IPS DF 19.7 (cell line): Measurements from ENCODE around the gene GP1BB.
"Not testable (repeated sequence)": the region's sequence is repeated elsewhere in the genome, so short reads cannot be mapped to it uniquely, and the experiment has no call there.

ENCODE experiments used
- DNase-seq: peaks from one replicate; pipeline ENCODE4 v3.0.0-alpha.2; 2013; ENCODE audit warnings: low read depth, low spot score

GP1BB gene

DNA sequence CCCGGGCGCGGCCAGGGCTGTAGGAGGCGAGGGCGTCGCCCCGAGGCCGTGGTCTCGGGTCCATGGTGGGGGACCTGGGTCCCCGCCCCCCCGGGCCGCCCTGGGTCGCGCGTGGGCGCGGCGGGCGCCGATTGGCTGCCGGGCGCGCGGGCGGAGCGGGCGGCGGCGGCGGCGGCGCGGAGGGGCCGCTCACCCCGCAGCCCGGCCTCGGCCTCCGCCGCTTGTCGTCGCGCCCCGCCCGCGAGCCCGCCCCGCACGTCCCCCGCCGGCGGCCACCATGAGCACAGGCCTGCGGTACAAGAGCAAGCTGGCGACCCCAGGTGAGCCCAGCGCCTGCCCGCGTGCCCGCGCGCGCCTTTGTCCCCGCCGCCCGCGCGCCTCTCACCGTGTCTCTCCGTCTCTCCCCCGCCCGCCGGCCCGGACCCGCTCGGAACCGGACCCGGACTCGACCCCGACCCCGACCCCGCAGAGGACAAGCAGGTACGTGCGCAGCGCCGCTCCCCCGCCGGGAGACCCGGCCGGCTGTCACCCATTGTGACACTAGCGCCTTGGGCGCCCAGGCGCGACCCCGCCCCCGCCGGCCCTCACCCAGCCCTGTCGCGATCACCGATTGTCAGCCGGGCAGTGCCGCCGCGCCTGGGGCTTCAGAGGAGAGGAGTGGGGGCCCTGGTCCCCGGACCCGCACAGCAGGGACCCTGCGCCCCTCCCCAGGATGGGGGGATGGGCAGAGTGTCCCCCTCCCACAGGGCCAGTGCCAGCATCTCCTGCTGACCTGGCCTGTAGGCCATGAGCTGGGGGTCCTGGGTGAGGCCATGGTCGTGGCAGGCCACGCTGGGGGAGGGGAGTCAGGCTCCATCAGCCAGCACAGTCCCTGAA lies 8.8 kb upstream of the GP1BB start, which contains the start of gene SEPTIN5:
Gene SEPTIN5 (plus strand): TSS at position 192 of the 876 bp plus-strand sequence. CDS start 86 bp downstream, at position 278.
- no peak for DNase-seq

DNA sequence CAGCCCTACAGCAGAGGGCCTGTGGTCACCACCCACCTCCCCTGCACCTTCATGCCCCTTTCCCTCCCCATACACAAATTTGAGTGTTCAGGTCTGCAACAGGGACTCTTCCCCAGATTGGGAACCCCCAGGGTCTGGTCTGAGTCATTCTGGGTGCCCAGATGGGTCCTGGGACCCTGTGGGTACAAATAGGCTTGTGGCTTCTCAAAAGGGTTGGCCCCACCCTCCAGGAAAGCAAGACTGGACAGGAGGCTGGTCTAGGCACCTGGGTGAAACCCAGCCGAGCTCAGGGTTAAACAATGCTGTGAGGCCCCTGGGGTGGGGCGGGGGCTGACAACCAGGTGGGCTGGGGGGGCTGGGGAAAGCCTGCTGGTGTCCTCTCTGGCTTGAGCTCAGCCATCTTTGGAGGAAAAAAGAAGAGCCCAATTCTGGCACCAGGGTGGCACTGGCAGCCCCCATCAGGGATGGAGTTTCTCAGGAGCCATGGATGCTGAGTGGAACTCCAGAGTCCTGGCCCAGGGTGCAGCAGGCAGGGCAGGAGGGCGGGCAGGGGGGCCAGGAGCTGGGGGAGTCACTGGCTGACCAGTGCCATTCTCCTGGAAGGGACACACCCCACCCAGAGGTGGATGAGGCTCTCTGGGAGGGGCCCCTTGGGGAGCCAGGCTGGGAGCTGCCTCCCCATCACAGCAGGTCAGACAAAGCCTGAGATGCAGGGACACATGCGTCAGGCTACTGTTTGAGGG lies 8.0 kb upstream of the GP1BB start:
- no peak for DNase-seq

DNA sequence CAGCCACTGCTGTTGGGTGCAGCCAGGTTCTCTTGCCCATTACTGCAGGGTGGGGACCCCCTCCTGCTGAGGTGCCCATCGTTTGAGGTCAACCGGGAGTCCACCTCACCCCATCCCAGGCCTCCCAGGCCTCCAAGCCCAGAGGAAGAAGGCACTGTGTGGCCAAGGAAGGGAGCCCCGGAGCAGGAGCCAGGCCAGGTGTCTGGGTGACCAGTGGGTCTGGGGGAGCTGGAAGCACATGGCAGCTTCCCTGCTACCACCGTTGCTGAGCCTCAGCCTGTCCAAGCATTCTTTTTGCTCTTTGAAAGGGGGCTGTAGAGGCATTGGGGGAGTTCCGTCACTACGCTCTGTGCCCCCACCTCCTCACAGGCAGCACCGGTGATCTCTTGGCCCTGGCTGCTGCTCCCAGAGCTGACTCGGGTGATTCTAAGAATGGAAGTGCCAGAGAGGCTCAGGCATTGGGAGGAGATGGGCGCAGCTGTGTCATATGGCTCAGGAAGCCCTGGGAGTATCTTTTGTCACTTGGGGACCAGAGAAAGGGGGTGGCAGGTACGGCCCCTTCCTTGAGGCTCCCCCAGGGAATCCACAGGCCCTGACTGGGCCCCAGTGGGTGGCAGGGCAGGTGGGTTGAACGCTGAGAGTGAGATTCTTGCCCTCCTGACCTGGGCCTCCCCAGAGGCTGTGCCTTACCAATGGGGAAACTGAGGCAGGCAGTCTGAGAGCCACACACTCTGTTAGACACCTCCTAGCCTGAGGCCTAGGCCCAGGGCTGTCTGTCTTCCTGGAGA lies 7.1 kb upstream of the GP1BB start:
- DNase-seq = no peak

DNA sequence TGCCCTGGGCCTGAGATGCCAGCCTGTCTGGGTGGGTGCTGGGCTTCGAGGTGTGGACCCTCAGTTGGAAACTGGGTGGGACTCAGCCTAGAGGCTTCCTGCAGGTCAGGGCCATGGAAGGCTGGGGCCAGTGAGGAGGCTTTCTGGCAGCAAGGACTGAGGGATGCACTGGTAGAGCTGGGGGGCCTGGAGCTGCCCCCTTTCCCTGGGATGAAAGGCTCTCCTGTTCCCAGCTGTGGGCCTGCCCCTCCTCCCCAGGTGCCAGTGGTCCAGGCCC lies 6.6 kb upstream of the GP1BB start:
- DNase-seq = no peak

DNA sequence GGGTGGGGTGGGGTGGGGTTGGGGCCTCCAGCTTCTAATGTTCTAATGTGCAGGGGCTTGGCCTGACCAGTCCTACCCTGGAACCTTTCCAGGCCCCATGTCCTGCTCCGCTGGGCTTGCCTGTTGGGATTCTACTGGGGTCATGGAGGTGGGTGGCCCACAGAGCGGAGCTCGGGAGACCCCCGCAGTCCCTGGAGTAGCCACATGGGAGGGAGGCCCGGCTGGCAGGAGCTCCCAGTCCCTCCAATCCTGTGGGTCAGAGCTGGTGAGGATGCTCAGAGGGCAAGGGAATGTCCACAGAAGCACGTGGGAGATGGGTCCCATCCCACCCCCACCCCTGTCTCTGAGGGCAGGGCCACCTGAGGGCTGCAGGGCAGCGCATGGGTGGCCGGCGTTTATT lies 6.2 kb upstream of the GP1BB start:
- no peak for DNase-seq

DNA sequence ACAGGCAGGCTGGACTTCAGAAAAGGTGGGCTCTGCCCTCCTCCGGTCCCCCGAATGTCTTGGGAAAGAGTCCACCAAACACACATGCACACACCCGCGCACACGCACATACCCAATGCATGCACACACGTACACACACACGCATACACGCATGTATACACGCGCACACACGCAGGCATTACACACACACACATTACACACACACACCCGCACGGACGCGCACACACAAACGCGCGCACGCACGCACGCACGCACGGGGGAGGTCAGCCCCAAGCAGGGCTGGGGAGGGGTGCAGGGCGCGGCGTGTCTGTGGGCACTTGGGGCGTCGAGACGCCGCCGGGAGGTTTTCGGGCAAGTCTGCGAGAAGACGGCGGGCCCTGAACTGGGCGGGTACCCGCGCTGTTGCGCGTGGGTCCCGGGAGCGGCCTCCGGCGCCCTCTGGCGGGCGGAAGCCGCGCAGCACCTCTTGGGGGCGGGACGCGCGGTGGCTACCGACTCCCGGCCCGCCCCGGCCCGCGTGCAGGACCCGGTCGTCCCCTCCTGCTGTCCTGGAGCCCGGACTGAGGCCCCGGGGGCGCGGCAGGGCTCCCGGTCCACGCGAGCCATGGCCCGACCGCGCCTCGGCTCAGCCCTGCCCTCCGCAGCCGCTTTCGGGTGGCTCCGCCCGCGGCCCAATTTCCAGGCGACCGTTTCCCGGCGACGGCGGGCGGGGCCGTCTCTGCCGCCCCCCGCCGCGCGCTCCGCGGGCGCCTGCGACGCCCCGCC lies 5.5 kb upstream of the GP1BB start:
- no peak for DNase-seq

DNA sequence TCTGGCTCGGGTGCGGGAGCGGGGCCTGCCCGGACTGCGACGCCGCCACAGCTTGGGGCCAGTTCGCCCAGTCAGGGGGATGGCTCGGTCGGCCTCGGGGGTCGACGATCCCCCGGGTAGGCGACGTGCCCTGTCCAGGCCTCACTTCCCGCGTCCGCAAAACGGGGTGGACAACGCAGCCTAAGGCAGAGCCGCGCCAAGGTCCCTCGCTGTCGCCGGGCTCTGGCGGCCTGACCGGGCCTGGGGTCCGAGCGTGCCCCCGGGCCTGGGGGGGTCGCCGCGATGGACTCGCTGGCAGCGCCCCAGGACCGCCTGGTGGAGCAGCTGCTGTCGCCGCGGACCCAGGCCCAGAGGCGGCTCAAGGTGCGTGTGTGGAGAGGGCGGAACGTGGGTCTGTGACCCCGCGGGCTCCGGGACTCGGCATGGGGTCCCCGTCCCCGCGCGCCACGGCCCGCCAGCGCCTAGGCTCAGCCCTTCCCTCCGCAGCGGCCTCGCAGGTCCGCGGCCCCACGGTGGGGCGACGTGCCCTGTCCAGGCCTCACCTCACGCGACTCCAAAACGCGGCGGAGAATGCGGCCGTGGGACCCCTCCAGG lies 4.8 kb upstream of the GP1BB start:
- no peak for DNase-seq

DNA sequence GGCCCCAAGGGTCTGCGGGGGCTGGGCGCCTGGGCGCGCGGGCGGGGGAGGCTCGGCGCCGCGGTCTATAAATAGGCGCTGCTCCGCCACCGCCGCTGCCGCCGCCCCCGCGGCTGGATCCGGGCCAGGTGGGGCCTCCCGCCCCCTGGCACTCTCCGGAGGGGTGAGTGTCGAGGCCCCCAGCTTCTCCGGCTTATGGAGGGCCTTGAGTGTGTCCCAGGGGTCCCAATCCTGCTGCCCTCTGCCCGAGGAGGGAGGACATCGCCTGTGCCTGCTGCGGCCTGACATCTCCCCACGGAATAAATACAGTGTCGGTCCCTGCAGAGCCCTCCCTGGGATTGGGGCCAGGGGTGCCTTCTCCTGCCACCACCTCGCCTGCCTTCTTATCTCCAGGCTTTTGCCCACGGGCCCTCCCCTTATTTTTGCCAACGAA lies 4.3 kb upstream of the GP1BB start:
- no peak for DNase-seq

DNA sequence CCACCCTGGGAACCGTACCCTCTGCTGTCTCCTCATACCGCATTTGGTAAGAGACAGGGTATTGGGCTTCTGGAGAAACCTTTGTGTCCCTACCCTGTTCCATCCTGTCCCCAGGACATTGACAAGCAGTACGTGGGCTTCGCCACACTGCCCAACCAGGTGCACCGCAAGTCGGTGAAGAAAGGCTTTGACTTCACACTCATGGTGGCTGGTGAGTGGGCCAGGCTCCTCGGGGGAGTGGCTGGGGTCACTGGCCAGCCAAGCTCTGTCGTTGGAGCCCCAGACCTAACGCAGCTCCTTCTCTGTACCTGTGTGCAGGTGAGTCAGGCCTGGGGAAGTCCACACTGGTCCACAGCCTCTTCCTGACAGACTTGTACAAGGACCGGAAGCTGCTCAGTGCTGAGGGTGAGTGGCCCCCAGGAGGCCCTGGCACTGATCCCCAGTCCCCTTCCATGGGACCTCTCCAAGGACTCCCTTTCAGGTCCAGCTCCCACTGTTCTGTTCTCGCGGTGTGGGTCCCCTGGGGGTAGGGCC lies 3.8 kb upstream of the GP1BB start:
- no peak for DNase-seq

DNA sequence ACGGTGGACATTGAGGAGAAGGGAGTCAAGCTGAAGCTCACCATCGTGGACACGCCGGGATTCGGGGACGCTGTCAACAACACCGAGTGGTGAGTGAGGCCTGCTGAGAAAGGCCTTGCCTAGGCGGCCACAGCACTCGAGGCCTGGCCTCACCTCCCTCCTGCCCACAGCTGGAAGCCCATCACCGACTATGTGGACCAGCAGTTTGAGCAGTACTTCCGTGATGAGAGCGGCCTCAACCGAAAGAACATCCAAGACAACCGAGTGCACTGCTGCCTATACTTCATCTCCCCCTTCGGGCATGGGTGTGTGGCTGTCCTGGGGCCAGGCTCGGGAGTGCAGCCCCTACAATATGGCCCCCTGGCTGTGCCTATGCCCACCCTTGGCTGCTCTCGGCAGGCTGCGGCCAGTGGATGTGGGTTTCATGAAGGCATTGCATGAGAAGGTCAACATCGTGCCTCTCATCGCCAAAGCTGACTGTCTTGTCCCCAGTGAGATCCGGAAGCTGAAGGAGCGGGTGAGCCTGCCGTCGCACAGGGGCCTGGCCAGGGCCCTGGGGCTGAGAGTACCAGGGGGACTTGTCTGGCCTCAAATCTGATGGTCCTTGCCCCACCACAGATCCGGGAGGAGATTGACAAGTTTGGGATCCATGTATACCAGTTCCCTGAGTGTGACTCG lies 3.0 kb upstream of the GP1BB start:
- no peak for DNase-seq

DNA sequence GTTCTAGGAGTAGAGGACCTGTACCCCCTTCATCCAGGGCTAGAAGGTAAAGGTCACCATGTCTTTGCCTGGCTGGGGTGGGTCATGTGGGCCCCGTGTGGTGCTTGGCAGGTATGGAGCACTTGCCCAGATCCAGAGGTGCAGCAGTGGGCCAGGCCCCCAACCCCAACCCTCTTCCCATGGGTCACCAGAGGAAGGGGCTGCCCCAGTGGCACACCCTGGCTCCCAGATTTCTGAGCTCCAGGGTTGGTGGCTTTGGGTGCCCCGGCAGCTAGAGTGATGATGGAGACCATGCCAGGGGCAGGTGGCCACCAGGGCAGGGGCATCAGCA lies 2.4 kb upstream of the GP1BB start:
- DNase-seq = no peak

DNA sequence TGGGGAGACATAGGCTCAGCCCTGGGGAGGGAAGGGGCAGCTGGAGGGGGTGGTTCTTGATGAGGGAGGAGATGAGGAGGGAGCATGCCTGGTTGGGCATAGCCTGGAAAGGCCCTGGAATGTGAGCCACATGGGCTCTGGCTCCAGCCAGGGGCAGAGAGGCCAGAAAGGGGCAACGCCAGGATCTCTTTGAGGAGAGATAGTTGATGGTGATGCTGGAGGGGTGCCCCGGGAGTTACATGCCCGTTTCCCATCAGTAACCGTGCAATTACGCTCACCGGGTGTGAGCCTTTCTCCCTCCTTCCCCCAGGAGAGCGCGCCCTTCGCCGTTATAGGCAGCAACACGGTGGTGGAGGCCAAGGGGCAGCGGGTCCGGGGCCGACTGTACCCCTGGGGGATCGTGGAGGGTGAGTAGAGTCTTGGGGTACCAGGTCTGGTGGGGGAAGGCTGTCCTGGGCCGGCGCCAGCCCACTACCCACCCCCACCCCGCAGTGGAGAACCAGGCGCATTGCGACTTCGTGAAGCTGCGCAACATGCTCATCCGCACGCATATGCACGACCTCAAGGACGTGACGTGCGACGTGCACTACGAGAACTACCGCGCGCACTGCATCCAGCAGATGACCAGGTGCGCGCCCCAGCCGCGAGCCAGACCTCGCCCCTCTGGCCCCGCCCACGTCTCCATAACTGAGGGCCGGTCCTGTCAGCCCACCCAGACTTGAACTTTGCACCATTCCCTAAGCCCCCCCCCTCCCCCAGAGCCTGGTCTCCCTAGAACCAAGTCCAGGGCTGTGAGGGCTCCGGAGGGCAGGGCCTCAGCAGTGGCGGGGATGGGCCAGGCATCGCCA lies 1.8 kb upstream of the GP1BB start:
- DNase-seq = no peak

DNA sequence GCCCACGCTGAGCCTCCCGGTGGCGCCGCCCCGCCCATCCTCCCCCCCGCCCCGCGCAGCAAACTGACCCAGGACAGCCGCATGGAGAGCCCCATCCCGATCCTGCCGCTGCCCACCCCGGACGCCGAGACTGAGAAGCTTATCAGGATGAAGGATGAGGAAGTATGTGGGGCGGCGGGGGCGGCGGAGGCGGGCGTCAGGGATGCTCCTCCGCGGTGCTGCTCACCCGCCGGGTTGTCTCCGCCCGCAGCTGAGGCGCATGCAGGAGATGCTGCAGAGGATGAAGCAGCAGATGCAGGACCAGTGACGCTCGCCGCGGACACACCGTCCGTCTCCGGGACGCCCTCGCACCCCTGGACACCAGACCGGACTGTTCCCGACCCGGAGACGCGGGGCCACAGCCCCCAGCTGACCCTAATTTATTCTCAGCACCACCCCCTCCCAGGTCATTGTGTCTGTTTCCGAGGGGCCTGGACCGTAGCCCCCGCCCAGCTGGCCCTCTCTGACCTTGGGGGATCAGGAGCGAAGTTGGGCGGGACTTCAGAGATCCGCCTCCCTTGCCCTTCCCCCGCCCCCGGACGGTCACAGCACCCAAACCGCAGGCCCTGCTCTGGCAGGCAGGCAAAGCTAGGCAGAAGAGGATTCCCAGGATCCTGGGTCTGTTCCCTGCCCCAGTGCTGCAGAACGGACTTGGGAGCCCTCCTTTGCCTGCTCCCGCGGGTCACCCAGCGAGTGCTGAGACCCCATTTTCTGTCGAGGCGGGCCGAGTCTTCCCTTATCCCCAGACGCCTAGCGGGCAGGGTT lies 959 bp upstream of the GP1BB start:
- DNase-seq = no peak

DNA sequence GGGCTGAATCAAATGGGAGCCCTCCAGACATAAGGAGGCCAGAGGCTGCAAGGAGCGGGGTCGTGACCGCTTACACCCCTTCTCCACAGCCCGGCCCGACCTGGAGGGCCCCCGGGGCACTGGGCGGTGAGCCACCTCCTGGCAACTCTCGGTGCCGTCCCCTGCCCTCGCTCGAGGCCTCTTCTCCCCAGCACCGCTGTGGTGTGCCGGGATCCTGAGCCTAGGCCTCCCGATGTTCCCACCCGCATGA lies 432 bp upstream of the GP1BB start:
- DNase-seq = no peak

DNA sequence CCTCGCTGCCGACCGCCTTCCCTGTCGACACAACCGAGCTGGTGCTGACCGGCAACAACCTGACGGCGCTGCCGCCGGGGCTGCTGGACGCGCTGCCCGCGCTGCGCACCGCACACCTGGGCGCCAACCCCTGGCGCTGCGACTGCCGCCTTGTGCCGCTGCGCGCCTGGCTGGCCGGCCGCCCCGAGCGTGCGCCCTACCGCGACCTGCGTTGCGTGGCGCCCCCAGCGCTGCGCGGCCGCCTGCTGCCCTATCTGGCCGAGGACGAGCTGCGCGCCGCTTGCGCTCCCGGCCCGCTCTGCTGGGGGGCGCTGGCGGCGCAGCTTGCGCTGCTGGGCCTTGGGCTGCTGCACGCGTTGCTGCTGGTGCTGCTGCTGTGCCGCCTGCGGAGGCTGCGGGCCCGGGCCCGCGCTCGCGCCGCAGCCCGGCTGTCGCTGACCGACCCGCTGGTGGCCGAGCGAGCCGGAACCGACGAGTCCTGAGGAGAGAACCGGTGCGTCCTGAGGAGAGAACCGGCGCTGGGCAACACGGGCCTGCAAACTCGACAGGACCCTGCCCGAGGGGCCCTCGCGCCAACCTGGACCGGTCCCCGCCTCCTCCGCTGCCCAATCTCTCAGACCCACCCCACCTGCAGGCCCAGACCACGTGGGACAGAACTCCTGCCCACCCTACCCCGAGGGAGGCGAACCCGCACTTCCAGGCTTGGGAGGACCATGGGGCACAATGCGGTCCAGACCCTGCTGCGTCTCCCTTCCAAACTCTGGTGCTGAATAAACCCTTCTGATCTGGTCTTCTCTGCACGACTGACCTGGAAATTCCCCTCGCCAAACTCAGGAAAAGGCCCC lies 866 bp downstream of the GP1BB start:
- DNase-seq = no peak

DNA sequence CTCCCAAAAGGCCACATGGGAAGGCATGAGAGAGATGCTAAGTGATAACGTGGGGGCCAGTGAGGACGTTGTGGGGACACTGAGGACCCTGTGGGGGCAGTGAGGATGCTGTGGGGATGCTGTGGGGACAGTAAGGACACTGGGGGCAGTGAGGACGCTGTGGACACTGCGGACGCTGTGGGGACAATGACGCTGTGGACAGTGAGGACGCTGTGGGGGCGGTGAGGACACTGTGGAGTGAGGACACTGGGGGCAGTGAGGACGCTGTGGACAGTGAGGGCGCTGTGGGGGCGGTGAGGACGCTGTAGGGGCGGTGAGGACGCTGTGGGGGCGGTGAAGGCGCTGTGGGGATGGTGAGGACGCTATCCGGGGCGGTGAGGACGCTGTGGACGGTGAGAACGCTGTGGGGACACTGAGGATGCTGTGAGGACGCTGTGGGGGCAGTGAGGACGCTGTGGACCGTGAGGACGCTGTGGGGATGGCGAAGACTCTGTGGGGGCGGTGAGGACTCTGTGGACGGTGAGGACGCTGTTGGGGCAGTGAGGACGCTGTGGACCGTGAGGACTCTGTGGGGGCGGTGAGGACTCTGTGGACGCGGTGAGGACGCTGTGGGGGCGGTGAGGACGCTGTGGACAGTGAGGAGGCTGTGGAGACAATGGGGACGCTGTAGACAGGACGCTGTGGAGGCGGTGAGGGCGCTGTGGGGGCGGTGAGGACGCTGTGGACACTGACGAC lies 1.8 kb downstream of the GP1BB start:
- no peak for DNase-seq

DNA sequence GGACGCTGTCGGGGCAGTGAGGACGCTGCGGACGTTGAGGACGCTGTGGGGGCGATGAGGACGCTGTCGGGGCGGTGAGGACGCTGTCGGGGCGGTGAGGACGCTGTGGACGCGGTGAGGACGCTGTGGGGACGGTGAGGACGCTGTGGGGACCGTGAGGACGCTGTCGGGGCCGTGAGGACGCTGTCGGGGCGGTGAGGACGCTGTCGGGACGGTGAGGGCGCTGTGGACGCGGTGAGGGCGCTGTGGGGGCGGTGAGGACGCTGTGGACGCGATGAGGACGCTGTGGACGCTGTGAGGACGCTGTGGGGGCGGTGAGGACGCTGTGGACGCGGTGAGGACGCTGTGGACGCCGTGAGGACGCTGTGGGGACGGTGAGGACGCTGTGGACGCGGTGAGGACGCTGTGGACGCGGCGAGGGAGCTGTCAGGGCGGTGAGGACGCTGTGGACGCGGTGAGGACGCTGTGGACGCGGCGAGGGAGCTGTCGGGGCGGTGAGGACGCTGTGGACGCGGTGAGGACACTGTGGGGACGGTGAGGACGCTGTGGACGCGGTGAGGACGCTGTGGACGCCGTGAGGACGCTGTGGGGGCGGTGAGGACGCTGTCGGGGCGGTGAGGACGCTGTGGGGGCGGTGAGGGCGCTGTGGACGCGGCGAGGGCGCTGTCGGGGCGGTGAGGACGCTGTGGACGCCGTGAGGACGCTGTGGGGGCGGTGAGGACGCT lies 2.9 kb downstream of the GP1BB start:
- not testable (repeated sequence) for DNase-seq
